Measurements from ENCODE around the gene AGMAT. TPM values are rescaled to one million over a fixed set of nuclear protein-coding genes. Genes with fewer than 3 reads are reported as not detected.
A peak's percentile ranks its signal among the peaks of the same experiment; 100 is the strongest.

The AGMAT gene
- total RNA-seq, 4 donors from 2014 or later, result 0.85 to 2.6 (median 2.0) TPM

DNA sequence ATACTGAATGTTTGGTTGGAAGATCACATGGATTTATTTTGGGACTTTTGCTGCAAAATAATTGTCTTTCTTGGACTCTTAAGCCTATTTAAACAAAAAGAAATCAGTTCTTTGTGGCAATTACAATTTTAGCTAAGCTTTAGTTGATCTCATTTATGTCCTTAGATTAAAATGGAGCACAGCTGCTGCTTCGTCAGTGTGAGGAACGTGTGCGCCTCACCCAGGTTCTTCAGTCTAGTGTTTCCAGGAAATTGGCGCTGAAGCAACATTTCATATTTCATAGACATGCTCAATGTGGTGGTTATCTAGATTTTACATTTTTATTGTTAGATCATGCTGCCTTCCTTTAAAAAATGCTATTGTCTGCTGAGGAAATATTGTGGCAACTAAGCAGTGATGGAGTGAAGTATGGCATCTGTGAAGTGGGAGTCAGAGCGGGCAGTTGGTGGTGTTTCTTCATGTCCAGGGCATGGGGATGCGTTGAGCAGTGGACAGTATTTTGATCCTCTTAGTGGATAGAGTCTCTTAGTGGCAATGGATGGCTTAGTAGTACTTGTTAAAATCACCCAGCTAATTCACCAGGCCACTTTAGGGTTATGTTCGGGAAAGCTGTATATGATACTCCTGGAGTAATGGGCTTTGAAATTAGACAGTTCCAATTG is 38.0 kb upstream of the AGMAT start:
- peaks cover 85 to 88% of the 10 kb centered on the region in 2 donors for H3K4me1 ChIP-seq
- in situ Hi-C loops (cut with MboI; ENCODE audit: low sequenced_read_pairs in 4 of 4), result no loop called here
- DNase-seq (no peak), ATAC-seq (no peak)
- intact Hi-C loops (cut with DNase I; ENCODE audit: low total_unique reads), result loop anchor here (10.0 kb wide), 1 partner anchor 212 kb away; no protein-coding TSS in a partner anchor
- peak overlapping the region in 1 of 4 donors; percentile 71 for H3K4me3 ChIP-seq
- peak overlapping the region; percentile 93 to 98 (median 95) for H3K27ac ChIP-seq
- no peaks in the 10 kb centered on the region for H3K36me3 ChIP-seq
- H3K9me3 ChIP-seq, result no peaks in the 10 kb centered on the region
- H3K27me3 ChIP-seq, result no peaks in the 10 kb centered on the region
- TF ChIP-seq, protein P1, sequence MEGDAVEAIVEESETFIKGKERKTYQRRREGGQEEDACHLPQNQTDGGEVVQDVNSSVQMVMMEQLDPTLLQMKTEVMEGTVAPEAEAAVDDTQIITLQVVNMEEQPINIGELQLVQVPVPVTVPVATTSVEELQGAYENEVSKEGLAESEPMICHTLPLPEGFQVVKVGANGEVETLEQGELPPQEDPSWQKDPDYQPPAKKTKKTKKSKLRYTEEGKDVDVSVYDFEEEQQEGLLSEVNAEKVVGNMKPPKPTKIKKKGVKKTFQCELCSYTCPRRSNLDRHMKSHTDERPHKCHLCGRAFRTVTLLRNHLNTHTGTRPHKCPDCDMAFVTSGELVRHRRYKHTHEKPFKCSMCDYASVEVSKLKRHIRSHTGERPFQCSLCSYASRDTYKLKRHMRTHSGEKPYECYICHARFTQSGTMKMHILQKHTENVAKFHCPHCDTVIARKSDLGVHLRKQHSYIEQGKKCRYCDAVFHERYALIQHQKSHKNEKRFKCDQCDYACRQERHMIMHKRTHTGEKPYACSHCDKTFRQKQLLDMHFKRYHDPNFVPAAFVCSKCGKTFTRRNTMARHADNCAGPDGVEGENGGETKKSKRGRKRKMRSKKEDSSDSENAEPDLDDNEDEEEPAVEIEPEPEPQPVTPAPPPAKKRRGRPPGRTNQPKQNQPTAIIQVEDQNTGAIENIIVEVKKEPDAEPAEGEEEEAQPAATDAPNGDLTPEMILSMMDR (IDR thresholded peaks at IDR 0.05 in 4 of 5, conservative IDR thresholded peaks at IDR 0.05 in 1 of 5), result no peak
- no peak for TF ChIP-seq POLR2A (IDR thresholded peaks at IDR 0.05)

DNA sequence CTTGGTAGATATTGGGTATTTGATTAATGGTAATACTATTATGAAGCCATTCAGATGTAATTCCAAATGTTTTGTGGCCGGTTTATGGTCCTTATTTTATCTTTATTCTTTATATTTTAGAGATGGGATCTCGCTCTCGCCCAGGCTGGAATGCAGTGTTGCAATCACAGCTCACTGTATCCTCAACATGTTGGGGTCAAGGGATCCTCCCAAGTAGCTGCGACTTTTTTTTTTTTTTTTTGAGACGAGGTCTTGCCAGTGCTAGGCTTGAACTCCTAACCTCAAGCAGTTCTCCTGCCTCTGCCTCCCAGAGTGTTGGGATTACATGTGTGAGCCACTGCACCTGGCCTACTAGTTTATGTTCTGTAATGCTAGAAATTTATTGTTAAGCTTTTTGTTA is 37.1 kb upstream of the AGMAT start:
- intact Hi-C loops (cut with DNase I; ENCODE audit: low total_unique reads) (loop anchor here (10.0 kb wide), 1 partner anchor 213 kb away; no protein-coding TSS in a partner anchor), in situ Hi-C loops (cut with MboI; ENCODE audit: low sequenced_read_pairs in 4 of 4) (no loop called here)
- DNase-seq, result no peak
- H3K36me3 ChIP-seq, result no peaks in the 10 kb centered on the region
- no peaks in the 10 kb centered on the region for H3K9me3 ChIP-seq
- no peaks in the 10 kb centered on the region for H3K27me3 ChIP-seq
- no peak for ATAC-seq
- H3K4me3 ChIP-seq, result peak overlapping the region in 1 of 4 donors; percentile 71
- peaks cover 78 to 79% of the 10 kb centered on the region in 2 donors for H3K4me1 ChIP-seq
- peak overlapping the region; percentile 93 to 98 (median 95) for H3K27ac ChIP-seq
- no peak for TF ChIP-seq POLR2A (IDR thresholded peaks at IDR 0.05)
- TF ChIP-seq, protein P1 (IDR thresholded peaks at IDR 0.05 in 4 of 5, conservative IDR thresholded peaks at IDR 0.05 in 1 of 5), result no peak

DNA sequence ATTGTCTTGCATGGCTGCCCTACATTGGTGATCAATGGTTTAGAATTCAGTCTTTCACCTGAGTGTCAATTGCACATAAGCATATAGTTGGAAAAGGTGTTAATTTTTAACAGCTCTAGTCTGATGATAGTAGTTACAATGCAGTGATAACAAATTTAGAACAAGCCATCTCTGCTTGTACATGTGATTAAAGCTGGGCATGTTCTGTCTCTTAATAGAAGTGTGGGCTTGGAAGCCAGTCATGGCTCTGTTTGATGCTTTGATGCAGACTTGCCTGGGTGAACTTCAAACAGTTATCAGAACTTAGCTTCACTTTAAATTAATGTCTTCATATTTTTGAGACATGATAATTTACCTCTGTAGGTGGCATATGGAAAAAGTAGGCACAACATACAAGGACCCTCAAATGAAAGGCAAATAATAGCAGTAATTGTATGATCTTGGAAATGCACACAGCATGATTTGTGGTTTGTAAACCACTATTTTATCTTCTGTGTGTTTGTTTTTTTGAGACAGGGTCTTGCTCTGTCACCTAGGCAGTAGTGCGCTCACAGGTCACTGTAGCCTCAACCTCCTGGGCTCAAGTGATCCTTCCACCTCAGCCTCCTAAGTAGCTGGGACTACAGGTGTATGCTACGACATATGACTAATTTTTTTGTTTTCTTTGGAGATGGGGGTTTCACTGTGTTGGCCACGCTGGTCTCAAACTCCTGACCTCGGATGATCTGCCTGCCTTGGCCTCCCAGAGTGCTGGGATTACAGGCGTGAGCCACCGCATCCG is 36.2 kb upstream of the AGMAT start:
- in situ Hi-C loops (cut with MboI; ENCODE audit: low sequenced_read_pairs in 4 of 4) (no loop called here), intact Hi-C loops (cut with DNase I; ENCODE audit: low total_unique reads) (loop anchor here (1.0 to 10.0 kb wide), 2 partner anchors 115 to 214 kb away; partner anchors contain the start of gene SLC25A34)
- H3K27ac ChIP-seq, result peak overlapping the region; percentile 93 to 98 (median 95)
- ATAC-seq, result no peak
- peaks cover 69 to 80% of the 10 kb centered on the region in 2 donors for H3K4me1 ChIP-seq
- H3K36me3 ChIP-seq, result no peaks in the 10 kb centered on the region
- TF ChIP-seq, protein P1 (IDR thresholded peaks at IDR 0.05 in 4 of 5, conservative IDR thresholded peaks at IDR 0.05 in 1 of 5), result no peak
- TF ChIP-seq POLR2A (IDR thresholded peaks at IDR 0.05), result no peak
- no peaks in the 10 kb centered on the region for H3K27me3 ChIP-seq
- H3K4me3 ChIP-seq, result peak overlapping the region; percentile 5 to 87 (median 74)
- no peaks in the 10 kb centered on the region for H3K9me3 ChIP-seq
- DNase-seq, result no peak

DNA sequence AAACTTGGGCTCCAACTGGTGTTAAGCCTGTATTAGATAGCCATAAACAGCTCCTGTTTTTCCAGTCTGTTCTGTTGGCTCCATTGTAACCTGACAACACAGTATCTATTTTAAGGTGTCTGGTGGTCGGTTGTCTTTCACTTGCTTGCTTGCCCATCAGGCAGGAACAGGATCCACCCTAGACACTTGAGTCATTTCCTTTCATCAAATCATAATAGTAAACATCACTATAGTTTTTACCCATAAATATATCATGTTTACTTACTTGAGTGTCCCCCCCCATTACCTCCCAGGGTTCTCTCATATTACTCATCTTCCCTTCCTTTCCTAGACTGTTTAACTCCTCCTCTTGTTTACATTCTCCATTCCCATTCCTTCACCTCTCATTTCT is 35.3 kb upstream of the AGMAT start:
- Histone ChIP-seq H3K4me3 (peak overlapping the region; percentile 5 to 87 (median 74)), H3K27me3 (no peaks in the 10 kb centered on the region), H3K27ac (peak overlapping the region; percentile 93 to 98 (median 95)), H3K4me1 (peaks cover 60 to 71% of the 10 kb centered on the region in 2 donors), H3K36me3 (no peaks in the 10 kb centered on the region), H3K9me3 (no peaks in the 10 kb centered on the region)
- in situ Hi-C loops (cut with MboI; ENCODE audit: low sequenced_read_pairs in 4 of 4), result no loop called here
- TF ChIP-seq, protein P1 (IDR thresholded peaks at IDR 0.05 in 4 of 5, conservative IDR thresholded peaks at IDR 0.05 in 1 of 5), result no peak
- peak in 1 of 2 donors; percentile 52 for TF ChIP-seq POLR2A (IDR thresholded peaks at IDR 0.05)
- peak in 1 of 2 donors; percentile 44 for ATAC-seq
- intact Hi-C loops (cut with DNase I; ENCODE audit: low total_unique reads), result loop anchor here (1.0 to 10.0 kb wide), 2 partner anchors 116 to 215 kb away; partner anchors contain the start of gene SLC25A34
- DNase-seq, result no peak
